Measurements from ENCODE around the gene CDS1. TPM values are rescaled to one million over a fixed set of nuclear protein-coding genes. Genes with fewer than 3 reads are reported as not detected.
"Not testable (repeated sequence)": the region's sequence is repeated elsewhere in the genome, so short reads cannot be mapped to it uniquely, and the experiment has no call there.

Gene CDS1
- polyA plus RNA-seq, 4 donors: 3.2 to 30.9 (median 27.7) TPM

GRCh38 chr4:84666439-84666838, 83.5 kb downstream of the CDS1 start:
- no peak for DNase-seq (ENCODE audit: low read depth in 4 of 4, low spot score in 3 of 4)

GRCh38 chr4:84669201-84669600, 86.3 kb downstream of the CDS1 start:
- DNase-seq (ENCODE audit: low read depth in 4 of 4, low spot score in 3 of 4): no peak

DNA sequence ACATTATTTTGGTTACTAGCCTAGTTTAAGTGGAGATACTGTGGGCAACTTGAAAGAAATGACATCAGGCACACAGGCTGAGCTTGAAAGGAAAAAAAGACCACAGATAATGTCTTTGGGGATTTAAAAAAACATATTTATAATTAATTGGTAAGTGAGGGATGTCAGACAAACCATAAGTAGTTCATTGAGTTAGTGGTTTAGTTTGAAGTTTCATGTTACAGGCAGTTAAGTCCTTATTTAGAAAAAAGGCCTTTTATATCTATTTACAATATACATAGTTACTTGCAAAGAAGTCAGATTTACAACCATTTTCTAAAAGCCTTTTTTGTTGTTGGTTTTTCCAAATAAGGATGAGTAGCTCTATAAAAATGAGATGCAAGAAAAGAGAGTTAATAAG, 89.2 kb downstream of the CDS1 start:
- DNase-seq (ENCODE audit: low read depth in 4 of 4, low spot score in 3 of 4): no peak

GRCh38 chr4:84673475-84674240, 90.7 kb downstream of the CDS1 start:
- DNase-seq (ENCODE audit: low read depth in 4 of 4, low spot score in 3 of 4): peak in 1 of 4 donors; percentile 15

DNA sequence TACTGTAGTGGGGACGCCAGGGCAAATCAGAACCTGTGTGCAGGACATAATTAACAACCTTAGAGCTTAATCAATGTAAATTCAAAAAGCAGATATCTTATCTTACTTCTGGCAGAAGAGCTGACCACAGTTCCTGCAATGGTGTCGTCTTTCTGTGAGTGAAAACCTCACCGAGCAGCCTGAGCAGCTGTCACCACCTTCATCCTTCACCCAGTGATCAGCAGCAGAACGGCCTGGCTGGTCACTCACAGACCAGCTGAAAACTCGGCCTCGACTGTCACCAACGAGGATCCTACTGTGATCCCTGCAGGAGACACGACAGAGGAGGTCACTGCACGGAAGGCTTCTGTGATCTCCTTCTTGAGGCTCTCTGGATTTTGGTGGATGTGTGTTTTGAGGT, 94.2 kb downstream of the CDS1 start:
- DNase-seq (ENCODE audit: low read depth in 4 of 4, low spot score in 3 of 4): no peak

- no peak for DNase-seq (ENCODE audit: low read depth in 4 of 4, low spot score in 3 of 4)
Measured at GRCh38 chr4:84677995-84678394, 95.1 kb downstream of the CDS1 start.

- no peak for DNase-seq (ENCODE audit: low read depth in 4 of 4, low spot score in 3 of 4)
Measured at GRCh38 chr4:84678976-84679744, 96.2 kb downstream of the CDS1 start.

- DNase-seq (ENCODE audit: low read depth in 4 of 4, low spot score in 3 of 4): no peak
Measured at GRCh38 chr4:84680956-84681355, 98.0 kb downstream of the CDS1 start.

DNA sequence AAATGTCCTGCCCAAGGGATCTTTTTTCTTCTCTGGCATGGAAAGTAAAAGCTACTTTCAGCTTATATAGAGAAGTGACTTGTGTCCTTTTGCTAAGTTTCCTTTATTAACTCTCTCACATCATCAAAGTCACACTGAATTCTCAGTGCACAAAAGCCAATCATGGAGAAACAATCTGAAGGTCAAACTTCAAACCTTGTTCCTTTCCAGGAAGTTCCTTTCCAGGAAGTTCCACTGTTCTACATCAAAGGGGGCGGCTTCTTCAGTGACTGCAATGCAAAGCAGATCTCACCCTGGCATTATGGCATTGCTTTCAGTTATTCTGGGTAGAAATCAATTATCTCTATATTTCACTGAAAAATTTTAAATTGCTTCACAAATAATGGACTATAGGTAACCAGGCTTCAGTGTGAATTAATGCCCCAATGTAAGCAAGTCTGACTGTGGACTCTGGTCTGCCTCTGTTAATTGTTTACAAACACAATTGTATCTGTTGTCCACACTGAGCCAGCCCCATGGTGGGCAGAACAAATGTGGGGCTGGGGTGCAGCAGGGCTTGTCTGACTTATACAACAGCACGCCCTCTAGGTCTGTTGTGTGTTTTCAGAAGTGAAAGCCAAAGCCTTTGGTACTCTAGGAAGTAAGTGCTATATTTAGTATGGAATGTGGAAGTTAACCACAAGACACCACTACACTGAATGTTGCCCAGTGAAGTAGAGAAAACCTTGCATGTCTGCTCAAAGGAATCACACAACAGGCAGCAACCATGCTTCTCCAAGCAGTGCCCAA, 98.8 kb downstream of the CDS1 start:
- DNase-seq (ENCODE audit: low read depth in 4 of 4, low spot score in 3 of 4): peak in 2 of 4 donors; percentile 3 to 16

- not testable (repeated sequence) for DNase-seq (ENCODE audit: low read depth in 4 of 4, low spot score in 3 of 4)
Measured at GRCh38 chr4:84682661-84683060, 99.7 kb downstream of the CDS1 start.

DNA sequence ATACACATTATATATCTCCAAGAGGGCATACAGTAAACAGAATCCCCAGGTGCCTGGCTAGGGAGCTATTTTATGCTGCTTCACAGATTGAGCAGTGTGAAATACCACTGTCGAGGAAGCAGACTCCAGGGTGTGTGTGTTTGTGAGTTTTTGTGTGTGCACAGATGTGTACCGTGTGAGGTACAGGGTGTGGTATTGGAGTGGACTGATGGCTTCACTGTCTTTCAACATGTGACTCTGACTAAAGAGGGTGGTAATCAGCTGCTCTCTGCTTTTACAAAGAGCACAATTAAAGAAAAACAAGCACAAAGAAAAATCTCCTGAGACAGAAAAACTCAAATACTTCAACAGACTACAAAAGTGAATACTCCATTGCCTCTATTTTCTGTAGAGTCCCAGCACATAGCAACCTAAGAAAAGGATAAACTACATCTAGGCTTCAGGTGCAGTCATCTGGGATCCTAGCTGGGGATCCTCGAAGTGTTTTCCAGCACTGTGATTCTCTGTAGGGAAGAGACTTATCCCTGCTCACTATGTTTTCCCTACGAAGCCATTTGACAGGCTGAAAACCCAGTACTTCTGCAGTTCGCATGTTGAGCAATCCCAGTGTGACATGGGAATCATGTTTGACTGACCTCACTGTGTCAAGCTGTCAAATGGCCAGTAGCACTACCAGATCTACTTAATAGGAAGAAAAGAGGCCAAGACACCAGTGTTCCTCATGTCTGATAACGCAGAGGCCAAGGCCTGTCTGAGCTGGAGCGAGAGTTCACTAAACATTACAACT, 100.3 kb downstream of the CDS1 start:
- no peak for DNase-seq (ENCODE audit: low read depth in 4 of 4, low spot score in 3 of 4)

DNA sequence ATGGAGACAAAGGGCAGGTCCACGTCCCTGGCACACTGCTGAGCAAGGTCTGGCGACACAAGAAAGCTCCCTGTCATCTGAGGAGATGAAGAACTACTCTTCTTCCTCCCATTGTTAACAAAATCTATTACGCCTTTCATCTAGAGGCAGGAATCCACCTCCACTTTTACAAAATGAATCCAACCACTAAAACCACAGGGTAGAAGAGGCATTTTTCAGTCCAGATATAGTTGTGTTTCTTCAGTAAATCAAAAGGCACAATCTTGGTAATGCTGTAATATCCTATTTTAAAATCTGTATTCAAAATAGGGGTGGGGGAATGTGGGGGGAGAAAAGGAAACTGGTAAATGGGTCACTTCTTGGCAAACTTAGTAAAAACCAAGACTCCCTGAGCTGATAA, 101.4 kb downstream of the CDS1 start:
- DNase-seq (ENCODE audit: low read depth in 4 of 4, low spot score in 3 of 4): no peak

- DNase-seq (ENCODE audit: low read depth in 4 of 4, low spot score in 3 of 4): no peak
Measured at GRCh38 chr4:84685105-84685504, 102.2 kb downstream of the CDS1 start.

DNA sequence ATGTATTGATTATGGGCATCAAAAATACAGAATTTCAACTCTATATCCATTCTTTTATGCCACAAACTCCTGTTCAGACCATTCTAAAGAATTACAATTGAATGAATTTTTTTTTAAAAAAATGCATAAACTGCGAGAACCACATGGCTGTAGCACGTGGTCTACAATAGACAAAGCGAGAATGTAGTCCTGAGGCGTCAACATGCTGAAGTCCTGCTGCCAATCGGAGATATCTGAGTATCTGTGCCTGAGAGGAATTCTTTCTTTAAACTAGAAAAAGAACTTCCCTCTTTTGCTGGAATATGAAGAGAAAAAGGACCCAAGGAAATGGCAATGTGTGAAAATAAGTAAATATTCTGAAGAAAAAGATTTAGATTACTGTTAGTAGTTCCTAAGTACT, 105.7 kb downstream of the CDS1 start:
- DNase-seq (ENCODE audit: low read depth in 4 of 4, low spot score in 3 of 4): no peak

GRCh38 chr4:84689197-84689596, 106.3 kb downstream of the CDS1 start:
- DNase-seq (ENCODE audit: low read depth in 4 of 4, low spot score in 3 of 4): no peak

- no peak for DNase-seq (ENCODE audit: low read depth in 4 of 4, low spot score in 3 of 4)
Measured at GRCh38 chr4:84690481-84690880, 107.6 kb downstream of the CDS1 start.

DNA sequence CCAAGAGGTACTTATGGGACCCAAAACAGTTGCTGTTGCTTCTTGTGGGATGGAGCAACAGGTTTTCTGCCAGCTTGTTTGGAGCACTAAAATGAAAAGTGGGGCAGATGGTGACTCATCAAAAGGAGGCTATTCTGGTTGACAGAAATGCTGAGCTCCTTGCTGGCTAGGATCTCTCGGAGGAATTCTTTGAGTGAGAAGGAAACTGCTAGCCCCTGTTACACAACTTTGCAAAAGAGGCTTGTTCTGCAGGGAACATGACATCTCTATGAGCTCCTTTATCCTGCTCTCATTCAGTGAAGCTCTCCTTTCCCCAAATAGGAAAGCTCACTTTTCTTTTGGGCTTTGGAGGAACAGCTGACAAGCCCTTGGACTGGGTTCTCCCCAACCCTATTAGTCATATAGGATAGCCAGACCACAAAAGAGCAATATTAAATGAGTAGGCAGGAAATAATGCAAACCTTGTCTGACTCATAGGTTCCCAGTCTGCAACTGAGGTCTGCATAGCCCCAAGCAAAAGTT, 108.3 kb downstream of the CDS1 start:
- no peak for DNase-seq (ENCODE audit: low read depth in 4 of 4, low spot score in 3 of 4)

DNA sequence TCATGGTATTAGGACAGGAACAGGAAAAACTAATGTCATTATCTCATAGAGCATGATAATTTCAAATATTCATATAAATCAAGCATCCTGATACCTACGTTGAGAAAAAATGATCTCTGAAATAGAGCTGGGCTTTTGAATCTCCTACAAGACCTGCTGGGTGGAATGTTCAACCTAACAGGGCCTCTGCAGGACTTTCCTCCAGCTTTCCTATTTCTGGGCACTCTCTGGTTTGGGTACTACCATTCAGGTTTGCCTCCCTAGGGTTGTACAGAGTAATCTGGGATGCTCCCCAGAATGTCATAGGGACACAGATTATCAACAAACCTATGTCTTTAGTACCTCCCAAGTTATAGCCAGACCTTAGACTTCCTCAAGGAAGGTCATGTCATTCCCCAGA, 108.9 kb downstream of the CDS1 start:
- no peak for DNase-seq (ENCODE audit: low read depth in 4 of 4, low spot score in 3 of 4)

DNA sequence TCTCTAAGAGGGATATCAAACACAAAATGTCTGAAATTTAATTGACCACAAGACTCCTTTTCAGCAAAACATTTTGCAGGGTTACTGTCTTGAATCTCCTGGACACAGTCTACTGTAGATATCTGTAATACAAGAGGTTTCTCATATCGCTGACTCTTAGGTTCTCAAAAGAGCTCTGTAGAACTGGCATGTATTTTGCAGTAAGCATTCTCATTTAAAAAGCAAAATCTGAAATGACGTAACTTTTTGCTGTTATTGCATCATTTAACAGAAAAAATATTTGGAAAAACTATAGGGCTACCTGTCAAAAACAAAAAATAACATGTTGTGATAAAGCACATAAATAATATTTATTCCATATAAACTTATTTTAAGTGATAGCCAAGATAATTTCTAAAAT, 114.2 kb downstream of the CDS1 start:
- no peak for DNase-seq (ENCODE audit: low read depth in 4 of 4, low spot score in 3 of 4)

- no peak for DNase-seq (ENCODE audit: low read depth in 4 of 4, low spot score in 3 of 4)
Measured at GRCh38 chr4:84697615-84698201, 114.8 kb downstream of the CDS1 start.
